NCI-H187 treated with DMSO at 0.1 percent for 48 hours (cell line): Measurements from ENCODE around the gene KCNG1.

Source experiments
- DNase-seq: peaks from one replicate; lab custom pipeline; 2025; lab: John Stamatoyannopoulos, UW

The KCNG1 gene

DNA sequence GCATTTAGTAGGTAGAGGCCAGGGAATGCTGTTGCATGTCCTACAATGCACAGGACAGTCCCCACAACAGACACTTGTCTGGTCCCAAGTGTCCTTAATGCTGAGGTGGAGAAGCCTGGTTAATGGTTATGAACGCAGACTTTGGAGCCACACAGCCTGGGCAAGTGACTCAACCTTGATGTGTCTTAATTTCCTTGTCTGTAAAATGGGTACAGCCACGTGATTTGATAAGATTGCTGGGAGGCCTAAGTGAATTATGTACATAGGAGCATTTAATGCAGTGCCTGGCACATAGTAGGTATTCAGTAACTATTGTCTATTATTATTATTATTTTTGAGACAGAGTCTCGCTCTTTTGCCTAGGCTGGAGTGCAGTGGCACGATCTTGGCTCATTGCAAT is 11.4 kb downstream of the KCNG1 start:
- no peak for DNase-seq

DNA sequence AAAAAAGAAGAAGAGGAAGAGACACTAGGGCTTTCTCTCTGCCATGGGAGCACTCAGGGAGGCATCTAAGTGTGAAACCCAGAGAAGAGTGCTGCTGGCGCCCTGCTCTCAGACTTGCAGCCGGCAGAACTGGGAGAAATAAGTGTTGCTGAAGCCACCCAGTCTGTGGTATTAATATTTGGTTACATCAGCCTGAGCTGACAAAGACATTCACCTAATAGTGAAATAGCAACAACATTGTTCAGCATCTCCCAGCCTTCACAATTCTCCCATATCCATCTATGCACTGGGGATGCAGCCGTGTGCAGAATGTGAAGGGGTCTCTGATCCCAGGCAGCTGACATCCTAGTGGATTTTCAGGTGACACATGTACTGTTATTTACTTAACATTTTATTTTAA is 12.0 kb downstream of the KCNG1 start:
- DNase-seq = no peak

DNA sequence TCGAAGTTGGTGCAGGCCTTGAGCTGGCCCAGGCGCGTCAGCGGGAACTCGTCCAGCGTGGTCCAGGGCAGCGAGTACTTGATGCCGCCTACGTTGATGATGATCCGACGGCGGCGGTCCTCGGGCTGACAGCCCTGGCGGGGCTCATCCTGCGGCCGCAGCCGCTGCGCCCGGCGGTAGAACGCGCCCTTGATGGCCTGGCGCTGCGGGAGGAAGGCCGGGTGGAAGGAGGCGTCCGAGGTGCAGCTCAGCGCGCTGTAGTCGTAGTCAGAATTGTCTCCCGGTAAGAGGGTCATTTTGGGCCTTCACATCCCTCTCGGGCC is 12.9 kb downstream of the KCNG1 start:
- no peak for DNase-seq

DNA sequence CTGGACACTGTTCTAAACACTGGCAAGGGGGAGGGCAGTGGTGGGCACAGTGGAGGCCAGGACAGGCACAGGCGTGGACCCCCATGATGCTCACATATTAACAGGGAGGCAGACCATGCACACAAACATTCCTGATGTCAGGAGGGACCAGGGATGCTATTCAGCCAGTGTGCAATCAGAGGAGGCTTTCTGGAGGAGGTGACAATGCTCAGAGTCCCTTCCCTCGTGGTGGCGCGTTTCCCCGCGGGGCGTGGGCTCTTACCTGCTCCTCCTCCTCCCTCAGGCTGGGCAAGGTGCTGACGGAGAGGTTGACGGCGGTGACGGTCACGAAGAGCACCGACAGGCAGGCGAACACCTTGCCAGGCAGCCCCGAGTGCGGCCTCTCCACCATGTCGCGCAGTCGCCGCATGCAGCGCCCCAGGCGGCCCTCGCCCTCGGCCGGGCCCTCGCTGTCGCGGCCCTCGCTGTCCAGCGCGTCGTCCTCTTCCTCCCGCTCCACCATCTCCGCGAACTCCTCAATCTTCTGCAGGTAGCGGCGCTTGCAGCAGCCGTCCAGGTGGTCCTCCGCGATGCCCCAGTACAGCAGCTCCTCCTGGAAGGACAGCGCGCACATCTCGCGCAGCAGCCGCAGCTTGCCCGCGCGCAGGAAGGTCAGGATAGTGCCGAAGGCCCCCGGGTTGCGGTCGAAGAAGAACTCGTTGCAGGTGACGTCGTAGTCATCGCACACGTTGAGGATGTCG is 13.4 kb downstream of the KCNG1 start:
- no peak for DNase-seq

DNA sequence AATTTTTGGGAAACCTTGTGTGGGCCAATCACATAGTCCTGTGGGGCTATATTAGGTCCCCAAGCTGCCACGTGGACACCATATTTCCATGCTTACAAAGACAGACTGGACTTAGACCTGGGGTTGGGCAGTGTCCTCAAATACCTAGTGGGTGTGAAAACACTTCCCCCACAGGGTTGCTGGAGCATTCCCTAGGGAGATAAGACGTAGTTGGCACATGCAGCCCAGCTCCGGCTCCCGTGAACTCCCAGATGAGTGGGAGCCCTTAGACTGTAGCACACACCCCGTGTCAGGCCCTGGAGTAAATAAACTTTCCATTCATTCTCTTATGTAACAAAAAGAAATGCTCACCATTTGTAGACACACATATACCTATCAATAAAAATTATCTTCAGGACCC is 14.2 kb downstream of the KCNG1 start:
- DNase-seq = no peak

DNA sequence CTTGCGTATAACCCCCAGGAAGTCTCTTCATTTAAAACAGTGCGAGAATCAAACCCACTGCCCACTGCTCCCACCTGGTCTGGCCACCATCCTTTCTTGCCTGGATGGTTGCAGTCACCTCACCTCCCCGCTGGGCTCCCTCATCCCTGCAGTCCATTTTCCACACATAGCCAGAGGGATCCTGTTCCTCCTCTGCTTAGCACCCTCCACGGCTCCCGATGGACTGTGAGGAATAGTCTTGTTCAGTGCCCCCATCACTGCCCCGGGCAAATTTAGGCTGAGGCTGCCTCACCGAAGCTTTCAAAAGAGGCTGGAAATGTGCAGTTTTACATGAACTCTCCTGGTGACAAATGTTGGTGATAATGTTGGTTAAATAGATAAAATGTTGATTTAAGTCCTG is 17.7 kb downstream of the KCNG1 start:
- DNase-seq = no peak

DNA sequence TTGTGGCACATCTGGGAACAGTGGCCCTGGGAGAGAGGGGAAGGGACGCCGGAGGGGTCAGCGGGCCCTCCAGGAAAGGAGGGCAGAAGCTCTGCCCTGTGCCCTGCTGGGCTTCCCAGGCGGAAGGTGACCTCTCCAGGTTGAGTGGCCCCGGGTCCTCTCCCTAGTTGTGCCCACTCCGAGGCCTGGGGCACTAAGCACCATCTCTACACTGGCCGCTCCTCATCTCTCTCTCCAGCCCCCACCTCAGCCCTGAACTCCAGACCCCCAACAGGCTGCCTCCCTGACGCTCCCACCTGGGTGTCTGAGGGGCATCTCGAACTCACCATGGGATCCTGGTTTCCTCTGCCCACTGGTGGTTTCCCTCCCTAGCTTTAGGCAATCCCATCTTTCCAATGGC is 18.1 kb downstream of the KCNG1 start:
- DNase-seq = no peak

DNA sequence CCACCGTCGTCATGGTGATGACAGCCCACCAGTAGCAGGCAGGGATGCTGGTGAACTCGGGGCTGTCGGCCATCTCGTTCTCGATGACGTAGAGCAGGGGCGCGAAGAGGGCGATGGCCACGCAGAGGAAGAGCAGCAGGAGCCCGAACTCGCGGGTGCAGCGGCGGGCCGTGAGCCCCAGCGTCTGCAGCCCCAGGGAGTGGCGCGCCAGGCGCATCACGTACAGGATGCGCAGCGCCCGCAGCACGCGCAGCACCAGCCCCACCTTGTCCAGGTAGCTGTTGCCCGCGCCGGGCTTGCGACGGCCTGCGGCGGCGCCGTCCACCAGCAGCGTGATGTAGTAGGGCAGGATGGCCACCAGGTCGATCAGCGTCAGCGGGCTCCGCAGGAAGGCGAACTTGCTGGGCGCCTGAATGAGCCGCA is 18.6 kb downstream of the KCNG1 start:
- no peak for DNase-seq

DNA sequence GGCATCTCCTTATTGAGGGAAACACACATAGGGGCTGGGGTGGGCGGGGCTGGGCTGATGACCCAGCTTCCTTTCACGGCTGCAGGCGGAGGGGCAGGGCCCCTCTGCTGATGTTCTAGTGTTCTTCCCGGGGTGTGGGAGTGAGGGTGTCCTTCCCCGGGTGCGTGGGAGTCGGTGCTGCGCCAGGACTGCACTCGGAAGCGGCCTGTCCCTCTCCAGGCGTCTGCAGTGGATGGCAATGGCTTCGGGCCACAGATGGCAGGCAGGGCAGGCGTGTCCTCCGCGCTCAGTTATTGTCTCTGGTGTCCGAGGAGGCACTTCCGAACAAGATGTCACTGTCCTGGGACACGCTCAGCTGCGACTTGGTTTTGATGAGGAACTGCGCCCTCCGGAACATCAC is 19.2 kb downstream of the KCNG1 start:
- DNase-seq = no peak

DNA sequence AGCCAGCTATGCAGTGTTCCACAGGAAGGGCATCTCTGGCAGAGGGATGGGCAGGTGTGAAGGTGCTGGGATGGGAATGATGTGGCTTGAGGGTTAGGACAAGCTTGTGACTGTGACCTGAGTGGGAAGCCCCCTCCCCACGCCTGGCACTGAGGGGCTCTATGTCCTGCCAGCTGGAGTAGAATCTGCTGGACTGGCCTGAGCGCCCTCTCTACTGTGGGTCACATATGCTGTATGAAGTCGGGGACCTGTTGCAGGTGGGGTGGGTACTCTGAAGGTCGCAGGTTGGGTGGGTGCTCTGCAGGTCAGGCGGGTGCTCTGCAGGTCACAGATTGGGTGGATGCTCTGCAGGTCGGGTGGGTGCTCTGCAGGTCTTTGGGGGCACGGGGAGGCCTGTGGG is 20.3 kb downstream of the KCNG1 start:
- no peak for DNase-seq

DNA sequence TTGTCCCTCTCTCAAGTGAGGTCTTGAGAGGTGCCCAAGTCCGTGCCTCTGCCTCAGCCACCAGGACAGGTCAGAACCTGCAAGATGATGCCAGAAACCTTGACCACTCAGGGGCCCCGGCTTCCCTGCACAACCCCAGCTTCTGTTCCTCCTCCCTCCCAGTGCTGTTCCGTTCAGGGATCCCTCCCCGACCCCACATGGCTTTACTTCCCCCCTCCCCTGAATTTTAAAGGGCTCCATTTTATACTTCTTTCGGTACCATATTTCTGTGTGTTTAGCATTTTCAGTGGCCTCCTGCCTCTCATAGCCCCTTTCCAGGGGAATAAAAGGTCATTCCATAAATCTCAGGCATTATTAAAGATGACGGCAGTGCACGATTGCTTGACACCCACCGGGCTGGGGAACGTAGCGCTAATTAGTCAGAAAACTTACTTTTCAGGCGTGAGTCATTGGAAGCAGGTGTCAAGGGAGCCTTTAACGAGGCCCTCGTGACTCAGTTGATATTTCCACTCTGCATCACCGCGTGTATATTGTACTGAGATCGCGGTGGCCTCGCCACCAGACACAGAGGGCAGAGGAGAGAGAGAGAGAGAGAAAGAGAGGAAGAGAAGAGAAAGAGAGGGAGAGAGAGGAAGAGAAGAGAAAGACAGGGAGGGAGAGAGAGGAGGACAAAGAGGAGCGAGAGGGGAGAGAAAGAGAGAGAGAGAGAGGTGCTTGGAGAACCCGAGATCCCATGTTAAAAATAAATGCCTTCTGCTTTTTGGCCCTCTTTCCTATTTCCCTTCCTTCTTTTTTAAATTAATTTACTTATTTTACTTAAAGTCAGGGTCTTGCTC is 21.3 kb downstream of the KCNG1 start:
- DNase-seq = no peak

DNA sequence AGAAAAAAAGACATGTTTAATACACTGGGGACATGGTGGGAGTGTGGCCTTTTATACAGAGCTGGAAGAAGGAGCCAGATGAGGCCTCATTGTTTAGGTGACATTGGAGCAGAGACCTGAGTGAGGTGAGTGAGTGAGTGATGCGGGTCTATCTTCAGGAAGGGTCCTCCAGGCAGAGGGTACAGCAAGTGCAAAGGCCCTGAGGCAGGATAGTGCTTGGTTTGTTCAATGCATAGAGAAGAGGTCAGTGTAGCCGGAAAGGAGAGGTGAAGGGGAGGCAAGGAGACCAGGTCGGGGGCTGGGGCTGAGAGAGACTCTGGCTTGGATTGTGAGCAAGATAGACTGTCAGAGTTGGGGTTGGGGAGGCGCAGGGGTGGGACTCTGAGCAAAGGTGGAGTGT is 23.6 kb downstream of the KCNG1 start:
- DNase-seq = no peak

DNA sequence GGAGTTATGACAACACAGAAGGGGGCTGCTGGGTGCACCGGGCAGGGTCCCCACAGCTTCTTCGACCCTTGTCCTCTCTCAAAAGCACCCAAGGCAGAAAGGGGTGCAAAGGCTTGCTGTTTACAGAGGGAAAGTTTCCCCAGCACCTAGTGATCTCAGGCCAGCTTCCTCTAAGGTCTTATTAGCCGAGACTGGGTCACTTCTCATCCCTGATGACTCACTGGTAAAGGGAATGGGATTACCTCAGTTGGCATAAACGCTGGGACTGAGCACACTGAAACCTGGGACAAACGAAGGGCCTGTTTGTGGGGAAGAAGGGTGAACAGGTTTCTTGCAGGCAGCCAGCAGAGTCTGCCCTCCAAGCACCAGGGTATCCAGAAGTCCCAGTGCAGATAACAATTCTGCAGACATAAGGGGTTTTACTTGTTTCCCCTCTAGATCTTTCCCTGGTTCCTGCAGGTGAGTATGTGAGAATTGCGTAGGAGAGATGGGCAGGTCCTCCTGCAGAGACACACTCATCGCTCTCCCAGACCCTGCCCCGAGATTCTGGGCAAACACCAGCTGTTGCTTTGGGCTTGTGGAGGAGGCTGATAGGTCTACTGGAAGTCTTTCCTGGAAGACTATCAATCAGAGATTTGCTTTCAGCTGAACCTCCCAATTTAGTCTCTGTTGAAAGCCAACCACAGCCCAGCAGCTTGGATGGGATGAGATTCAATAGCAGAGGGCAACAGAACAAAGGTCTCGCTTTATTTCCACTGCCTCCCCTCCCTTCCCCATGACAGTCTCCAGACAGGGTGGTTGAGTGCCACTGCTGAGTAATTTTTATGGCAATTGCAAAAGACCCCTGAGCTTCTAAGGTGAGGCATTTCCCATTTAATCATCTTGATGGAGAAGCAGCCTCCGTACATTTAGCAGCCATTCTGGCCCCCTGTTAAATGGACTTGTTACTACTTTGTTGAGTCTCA is 25.7 kb downstream of the KCNG1 start:
- DNase-seq = no peak

DNA sequence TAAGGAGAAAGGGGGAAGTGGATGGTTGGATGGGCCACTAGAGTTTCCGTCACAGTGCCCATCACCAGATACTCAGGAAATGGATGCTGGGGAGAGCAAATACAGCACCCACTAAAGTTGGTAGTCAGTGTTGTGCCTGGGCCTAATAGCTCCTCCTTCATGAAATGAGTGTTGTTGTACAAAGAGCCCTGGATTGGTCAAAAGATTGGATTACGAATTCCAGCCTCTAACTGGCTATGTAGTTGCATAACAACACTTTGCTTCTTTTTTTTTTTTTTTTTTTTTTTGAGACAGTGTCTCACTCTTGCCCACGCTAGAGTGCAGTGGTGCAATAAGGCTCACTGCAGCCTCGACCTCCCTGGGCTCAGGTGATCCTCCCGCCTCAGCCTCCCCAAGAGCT is 27.4 kb downstream of the KCNG1 start:
- DNase-seq = no peak

DNA sequence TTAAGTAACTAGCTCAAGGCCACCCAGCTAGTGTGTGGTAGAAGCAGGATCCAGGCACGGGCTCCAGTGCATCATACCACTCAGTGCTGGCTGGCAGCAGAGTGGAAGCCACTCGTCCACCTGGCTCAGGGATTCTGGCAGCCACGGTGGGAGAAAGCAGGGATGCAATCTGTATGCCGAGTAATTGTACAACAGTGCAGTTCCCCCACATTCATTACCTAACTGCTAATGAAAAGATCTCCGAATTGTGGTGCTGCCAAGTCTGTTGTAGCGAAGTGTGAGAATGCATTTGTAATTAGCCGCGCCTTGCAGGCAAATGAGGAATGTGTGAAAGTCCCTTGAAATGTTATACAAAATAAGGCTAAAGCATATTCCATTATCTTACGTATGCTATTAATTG is 29.0 kb downstream of the KCNG1 start:
- DNase-seq = no peak

DNA sequence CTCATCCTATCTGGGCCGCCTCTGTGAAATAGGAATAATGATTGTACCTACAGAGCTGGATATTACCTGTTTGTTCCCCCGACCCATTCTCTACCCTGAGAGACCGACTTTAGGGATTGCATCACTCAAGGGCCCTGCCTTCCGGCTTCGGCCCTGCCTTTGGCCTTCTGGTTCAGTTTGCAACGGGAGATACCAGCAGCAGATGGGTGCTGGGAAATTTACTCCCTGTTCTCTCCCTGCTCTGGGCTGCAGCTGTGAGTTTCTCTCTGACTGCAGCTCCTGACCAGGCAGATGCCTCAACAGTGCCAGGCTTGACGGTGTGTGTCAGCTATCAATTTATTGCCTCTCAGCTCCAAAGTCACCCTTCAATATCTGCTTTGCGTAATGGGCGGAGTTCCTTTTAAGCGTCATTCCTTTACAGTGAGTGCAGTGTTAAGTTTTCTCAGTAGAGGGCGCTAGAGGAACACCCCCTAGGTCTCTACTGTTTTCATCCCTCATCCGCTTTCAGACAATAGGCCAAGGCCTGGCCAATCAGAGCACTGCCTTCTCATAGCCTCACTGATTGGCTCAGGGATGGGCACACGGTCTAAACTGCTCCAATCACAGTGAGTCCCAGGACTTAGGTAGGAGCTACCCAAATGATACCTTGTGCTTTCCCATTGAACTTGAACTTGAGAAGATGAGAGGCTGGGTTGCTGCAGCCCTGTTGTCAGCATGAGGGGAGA is 30.0 kb downstream of the KCNG1 start:
- no peak for DNase-seq

DNA sequence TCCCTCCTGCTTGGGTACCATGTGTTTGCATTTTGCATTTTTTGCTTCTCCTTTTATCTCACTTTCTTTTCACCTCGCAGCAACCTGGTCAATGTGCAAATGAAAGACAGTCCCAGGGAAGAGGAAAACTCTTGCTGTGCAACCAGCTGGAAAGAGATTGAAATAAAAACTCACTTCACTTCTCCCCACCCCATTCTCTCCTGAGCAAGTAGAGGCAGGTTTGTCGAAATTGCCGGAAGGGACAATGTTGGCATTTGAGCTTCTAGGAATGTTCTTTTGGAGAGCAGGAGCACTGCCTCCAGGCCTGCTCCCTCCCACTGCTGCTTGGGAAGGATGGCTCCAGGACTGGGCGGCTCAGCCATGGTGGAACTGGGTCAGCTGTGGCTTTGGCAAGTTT is 30.6 kb downstream of the KCNG1 start:
- DNase-seq = no peak

DNA sequence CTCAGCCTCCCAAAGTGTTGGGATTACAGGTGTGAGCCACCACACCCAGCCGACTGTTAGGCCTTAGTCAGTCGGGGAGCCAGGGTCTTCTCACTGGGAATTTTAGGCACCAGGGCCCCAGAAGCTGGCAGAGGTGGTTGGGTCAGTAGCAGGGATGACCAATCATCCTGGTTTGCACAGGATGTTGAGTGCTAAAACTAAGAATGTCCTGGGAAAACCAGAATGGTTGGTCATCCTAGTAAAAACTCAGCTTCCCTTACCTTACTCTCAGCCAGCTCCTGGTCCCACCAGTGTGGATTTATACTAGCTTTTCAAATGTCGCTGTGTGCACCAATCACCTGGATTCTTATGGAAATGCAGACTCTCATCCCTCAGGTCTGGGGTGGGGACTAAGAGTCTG is 31.8 kb downstream of the KCNG1 start:
- no peak for DNase-seq

DNA sequence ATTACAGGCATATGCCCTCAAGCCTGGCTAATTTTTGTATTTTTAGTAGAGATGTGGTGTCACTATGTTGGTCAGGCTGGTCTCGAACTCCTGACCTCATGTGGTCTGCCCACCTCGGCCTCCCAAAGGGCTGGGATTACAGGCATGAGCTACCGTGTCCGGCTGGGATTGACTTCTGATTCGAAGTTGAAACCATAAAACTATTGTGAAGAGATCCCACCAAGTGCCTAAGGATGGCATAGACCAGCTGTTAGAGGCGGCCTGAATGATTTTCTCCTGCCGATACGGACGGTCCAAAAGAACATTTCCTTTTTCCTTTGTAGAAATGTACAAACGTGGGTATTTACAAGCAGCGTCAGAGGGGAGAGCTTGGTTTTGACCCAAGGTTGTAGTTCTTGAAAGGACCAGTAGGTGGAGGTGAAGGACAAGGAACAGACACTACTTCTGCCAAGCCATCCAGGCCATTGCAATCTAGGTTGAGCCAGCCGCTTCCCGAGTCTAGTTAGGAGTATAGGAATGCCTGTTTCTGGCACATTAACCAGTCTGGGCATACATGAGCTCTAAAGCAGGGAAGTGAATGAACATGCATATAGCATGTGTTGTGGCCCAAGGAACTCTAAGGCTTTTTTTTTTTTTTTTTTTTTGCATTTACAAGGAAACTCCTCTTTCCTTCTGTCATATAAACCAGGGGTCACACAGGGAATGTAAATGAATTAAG is 35.3 kb downstream of the KCNG1 start:
- DNase-seq = peak; percentile 10

DNA sequence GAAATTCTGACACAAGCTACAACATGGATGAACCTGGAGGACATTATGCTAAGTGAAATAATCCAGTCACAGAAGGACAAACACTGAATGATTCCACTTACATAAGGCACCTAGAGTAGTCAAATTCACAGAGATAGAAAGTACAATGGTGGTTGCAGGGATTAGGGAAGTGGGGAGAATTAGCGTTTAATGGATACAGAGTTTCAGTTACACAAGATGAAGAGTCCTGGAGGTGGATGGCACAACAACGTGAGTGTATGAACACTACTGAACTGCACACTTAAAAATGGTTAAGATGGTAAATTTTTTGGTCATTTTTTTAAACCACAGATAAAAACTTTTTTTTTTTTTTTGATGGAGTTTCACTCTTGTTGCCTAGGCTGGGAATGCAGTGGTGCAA is 39.6 kb downstream of the KCNG1 start:
- DNase-seq = no peak

DNA sequence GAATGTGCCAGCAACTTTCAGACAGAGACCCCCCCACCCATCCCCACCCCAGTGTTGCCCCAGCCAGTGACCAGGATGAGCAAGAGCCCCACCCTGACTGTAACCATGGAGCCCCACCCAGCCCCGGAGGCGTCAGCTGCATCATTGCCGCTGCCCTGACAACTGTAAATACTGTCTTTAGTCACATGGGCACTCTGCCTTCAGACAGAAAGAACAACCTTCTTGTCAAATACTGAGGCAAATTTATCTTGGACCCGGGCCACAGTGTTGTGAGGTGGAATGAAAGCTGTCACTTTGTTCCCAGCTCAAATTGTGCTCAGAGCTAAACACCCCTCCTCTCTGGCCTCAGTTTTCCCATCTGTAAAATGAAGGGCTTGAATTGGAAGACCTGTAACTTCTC is 40.5 kb downstream of the KCNG1 start:
- no peak for DNase-seq
